Keratinocyte (primary cell): ENCODE measurements around the gene CD53. TPM values are rescaled to one million over a fixed set of nuclear protein-coding genes. Genes with fewer than 3 reads are reported as not detected.

ENCODE experiments used
- DNase-seq: peaks from one replicate; pipeline ENCODE4 v3.0.0-alpha.2; 2011; ENCODE audit warnings: low read depth, missing footprints, low spot score
- FAIRE-seq: peaks from 2 replicates; lab custom pipeline; 2011; peaks lifted over from hg19 to GRCh38; lab: Jason Lieb, UNC
- H2AFZ ChIP-seq: 2 replicates; pipeline ENCODE4 v1.6.0; 2012; ENCODE audit warnings: low read length, control low read depth, inconsistent platforms; ENCODE audit not compliant: control insufficient read depth
- H3K27ac ChIP-seq: 2 replicates; pipeline ENCODE4 v1.5.1; 2011; ENCODE audit warnings: low read length; ENCODE audit not compliant: control insufficient read depth, insufficient read depth
- H3K27me3 ChIP-seq: 3 replicates; pipeline ENCODE4 v1.6.0; 2011; ENCODE audit warnings: low read length; ENCODE audit not compliant: control insufficient read depth, insufficient read depth; ENCODE audit errors: extremely low read depth
- H3K36me3 ChIP-seq, 2 experiments: 2 replicates in 1 of 2; 3 replicates in 1 of 2; pipeline ENCODE4 v1.5.1; 2011; ENCODE audit warnings: low read length in 2 of 2, mild to moderate bottlenecking in 1 of 2; ENCODE audit not compliant: control insufficient read depth in 2 of 2, insufficient read depth in 2 of 2; ENCODE audit errors: extremely low read depth in 1 of 2
- H3K4me1 ChIP-seq: 3 replicates; pipeline ENCODE4 v1.5.1; 2011; ENCODE audit warnings: low read length; ENCODE audit not compliant: control insufficient read depth, insufficient read depth; ENCODE audit errors: extremely low read depth
- H3K4me2 ChIP-seq: 3 replicates; pipeline ENCODE4 v1.6.0; 2011; ENCODE audit warnings: low read depth, low read length; ENCODE audit not compliant: control insufficient read depth, insufficient read depth; ENCODE audit errors: extremely low read depth
- H3K4me3 ChIP-seq, 3 experiments: fragments of 200-600 bp in 1 of 3; sonication (generic) in 1 of 3; 2 replicates in 2 of 3; 3 replicates in 1 of 3; pipeline ENCODE4 v1.5.1; 2011 to 2016; ENCODE audit warnings: low read length in 3 of 3, mild to moderate bottlenecking in 3 of 3, control low read depth in 2 of 3, inconsistent platforms in 1 of 3, low read depth in 1 of 3, mixed read lengths in 1 of 3, mixed run types in 1 of 3, moderate library complexity in 1 of 3; ENCODE audit not compliant: control insufficient read depth in 2 of 3, insufficient read depth in 2 of 3; ENCODE audit errors: extremely low read depth in 1 of 3
- H3K79me2 ChIP-seq: 2 replicates; pipeline ENCODE4 v1.6.0; 2012; ENCODE audit warnings: low read length; ENCODE audit not compliant: control insufficient read depth, insufficient read depth
- H3K9ac ChIP-seq: 3 replicates; pipeline ENCODE4 v1.6.0; 2011; ENCODE audit warnings: low read length; ENCODE audit not compliant: control insufficient read depth, insufficient read depth; ENCODE audit errors: extremely low read depth
- H3K9me1 ChIP-seq: 3 replicates; pipeline ENCODE4 v1.6.0; 2011; ENCODE audit warnings: low read length; ENCODE audit not compliant: control insufficient read depth, insufficient read depth; ENCODE audit errors: extremely low read depth
- H3K9me3 ChIP-seq: 2 replicates; pipeline ENCODE4 v1.5.1; 2012; ENCODE audit warnings: low read depth, low read length; ENCODE audit not compliant: control insufficient read depth
- H4K20me1 ChIP-seq: 3 replicates; pipeline ENCODE4 v1.6.0; 2011; ENCODE audit warnings: low read length; ENCODE audit not compliant: control insufficient read depth, insufficient read depth; ENCODE audit errors: extremely low read depth
- EZH2 ChIP-seq: IDR thresholded peaks from one replicate; pipeline ENCODE4 v1.6.1; 2012; ENCODE audit warnings: inconsistent platforms, mild to moderate bottlenecking, low read length, moderate library complexity
- dilution Hi-C: fragments of 300-500 bp; cut with MboI; formaldehyde crosslinking; loops from one replicate; pipeline ENCODE4 v1.7.0; 2020; ENCODE audit warnings: low sequenced_read_pairs; ENCODE audit not compliant: extremely low pct_ligation_motif_present
- polyA plus RNA-seq, 5 experiments: library from polyadenylated mRNA; depleted of rRNA in 3 of 5; stranded (reverse) in 3 of 5; stranded (forward) in 1 of 5; unstranded in 1 of 5; fragments of >200 nt; gene quantifications; 1 replicate in 1 of 5; 2 replicates in 3 of 5; 3 replicates in 1 of 5; pipeline versions ENCODE4 v1.2.1 to v1.2.3, GENCODE V29; 2011 to 2012; ENCODE audit warnings: missing spikeins in 2 of 5, low read depth in 1 of 5, low replicate concordance in 1 of 5
- TF ChIP-seq, protein P1 (sequence below), 3 experiments: IDR thresholded peaks in 1 of 3; conservative IDR thresholded peaks in 1 of 3; optimal IDR thresholded peaks in 1 of 3; 2 replicates in 2 of 3; 3 replicates in 1 of 3; pipeline versions ENCODE3 to v1.5.1; 2011; ENCODE audit warnings: low read length in 3 of 3, mild to moderate bottlenecking in 3 of 3, moderate library complexity in 2 of 3, control low read depth in 1 of 3, inconsistent platforms in 1 of 3; ENCODE audit not compliant: insufficient read depth in 2 of 3; ENCODE audit errors: extremely low read depth in 1 of 3

Gene CD53
- polyA plus RNA-seq, 1 donor (not counting 4 experiments of a cell fraction or from before 2014, with no cell fraction given), result 0.09 TPM

DNA sequence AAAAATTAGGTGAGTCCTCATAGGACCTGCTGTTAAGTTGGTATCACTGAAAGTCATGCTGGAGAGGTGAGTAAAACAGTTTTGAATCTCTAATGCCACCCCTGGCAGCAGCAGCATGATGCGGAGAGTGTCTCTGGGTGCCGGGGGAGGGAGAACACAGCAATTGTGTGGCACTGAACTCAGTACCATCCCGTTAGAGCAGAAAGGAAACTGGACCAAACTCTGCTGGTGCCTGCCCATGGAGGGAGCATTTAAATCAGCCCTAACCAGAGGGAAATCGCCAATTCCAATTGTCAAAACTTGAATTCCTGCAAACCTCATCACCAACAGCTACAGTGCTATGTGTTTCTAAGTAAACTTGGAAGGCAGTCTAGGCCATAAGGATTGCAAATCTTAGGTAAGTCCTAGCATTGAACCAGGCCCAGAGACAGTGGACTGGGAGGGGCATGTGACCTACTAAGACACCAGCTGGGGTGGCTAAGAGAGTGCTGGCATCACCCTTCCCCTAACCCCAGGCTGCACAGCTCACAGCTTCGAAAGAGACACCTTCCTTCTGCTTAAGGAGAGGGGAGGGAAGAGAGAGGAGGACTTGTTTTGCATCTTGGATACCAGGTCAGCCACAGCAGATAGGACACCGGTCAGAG, 30.0 kb downstream of the CD53 start:
- DNase-seq (no peak), FAIRE-seq (no peak)
- Histone ChIP-seq H3K9ac (no peak overlapping the region), H3K4me2 (no peak overlapping the region), H2AFZ (no peak overlapping the region), H3K36me3 (no peaks in the 10 kb centered on the region), H3K9me1 (no peaks in the 10 kb centered on the region), H4K20me1 (no peaks in the 10 kb centered on the region), H3K9me3 (no peaks in the 10 kb centered on the region), H3K4me3 (no peak overlapping the region), H3K79me2 (no peaks in the 10 kb centered on the region), H3K27ac (no peak overlapping the region), H3K27me3 (no peaks in the 10 kb centered on the region), H3K4me1 (no peaks in the 10 kb centered on the region)
- dilution Hi-C loops, result no loop called here
- no peak for TF ChIP-seq EZH2
- TF ChIP-seq, protein P1, sequence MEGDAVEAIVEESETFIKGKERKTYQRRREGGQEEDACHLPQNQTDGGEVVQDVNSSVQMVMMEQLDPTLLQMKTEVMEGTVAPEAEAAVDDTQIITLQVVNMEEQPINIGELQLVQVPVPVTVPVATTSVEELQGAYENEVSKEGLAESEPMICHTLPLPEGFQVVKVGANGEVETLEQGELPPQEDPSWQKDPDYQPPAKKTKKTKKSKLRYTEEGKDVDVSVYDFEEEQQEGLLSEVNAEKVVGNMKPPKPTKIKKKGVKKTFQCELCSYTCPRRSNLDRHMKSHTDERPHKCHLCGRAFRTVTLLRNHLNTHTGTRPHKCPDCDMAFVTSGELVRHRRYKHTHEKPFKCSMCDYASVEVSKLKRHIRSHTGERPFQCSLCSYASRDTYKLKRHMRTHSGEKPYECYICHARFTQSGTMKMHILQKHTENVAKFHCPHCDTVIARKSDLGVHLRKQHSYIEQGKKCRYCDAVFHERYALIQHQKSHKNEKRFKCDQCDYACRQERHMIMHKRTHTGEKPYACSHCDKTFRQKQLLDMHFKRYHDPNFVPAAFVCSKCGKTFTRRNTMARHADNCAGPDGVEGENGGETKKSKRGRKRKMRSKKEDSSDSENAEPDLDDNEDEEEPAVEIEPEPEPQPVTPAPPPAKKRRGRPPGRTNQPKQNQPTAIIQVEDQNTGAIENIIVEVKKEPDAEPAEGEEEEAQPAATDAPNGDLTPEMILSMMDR (optimal IDR thresholded peaks at IDR 0.05 in 1 of 3, IDR thresholded peaks at IDR 0.05 in 1 of 3, conservative IDR thresholded peaks at IDR 0.05 in 1 of 3; ENCODE audit: extremely low read depth in 1 of 3, insufficient read depth in 2 of 3, low read length in 3 of 3), result no peak

DNA sequence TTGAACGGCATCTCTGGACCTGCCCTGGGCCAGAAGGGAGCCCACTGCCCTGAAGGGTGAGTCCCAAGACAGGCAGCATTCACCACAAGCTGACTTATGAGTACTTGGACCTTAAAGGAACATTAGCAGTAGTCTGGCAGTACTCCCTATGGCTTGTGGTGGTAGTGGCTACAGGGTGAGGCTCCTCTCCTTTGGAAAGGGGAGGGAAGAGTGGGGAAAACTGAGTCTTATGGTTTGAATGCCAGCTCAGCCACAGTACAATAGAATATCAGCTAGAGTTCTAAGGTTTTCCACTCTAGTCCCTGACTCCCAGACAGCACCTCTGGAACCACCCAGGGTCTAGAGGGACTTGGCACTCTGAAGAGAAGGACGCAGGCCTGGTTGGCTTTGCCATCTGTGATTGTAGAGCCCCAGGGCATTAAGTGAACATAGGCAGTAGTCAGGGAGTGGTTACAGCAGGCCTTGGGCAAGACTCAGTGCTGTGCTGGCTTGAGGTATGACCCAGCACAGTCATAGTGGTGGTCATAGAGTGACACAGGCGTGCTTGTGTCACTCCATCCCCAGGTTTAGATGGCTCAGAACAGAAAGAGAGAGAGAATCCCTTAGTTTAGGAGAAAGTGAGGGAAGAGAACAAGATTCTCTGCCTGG, 31.0 kb downstream of the CD53 start:
- Histone ChIP-seq H3K9me1 (no peaks in the 10 kb centered on the region), H3K4me2 (no peak overlapping the region), H3K9ac (no peak overlapping the region), H3K79me2 (no peaks in the 10 kb centered on the region), H3K36me3 (no peaks in the 10 kb centered on the region), H2AFZ (no peak overlapping the region), H3K9me3 (no peaks in the 10 kb centered on the region), H3K27ac (no peak overlapping the region), H4K20me1 (no peaks in the 10 kb centered on the region), H3K27me3 (no peaks in the 10 kb centered on the region), H3K4me1 (no peaks in the 10 kb centered on the region), H3K4me3 (no peak overlapping the region)
- dilution Hi-C loops, result no loop called here
- FAIRE-seq, result no peak
- DNase-seq, result no peak
- TF ChIP-seq EZH2, result no peak
- TF ChIP-seq, protein P1 (optimal IDR thresholded peaks at IDR 0.05 in 1 of 3, IDR thresholded peaks at IDR 0.05 in 1 of 3, conservative IDR thresholded peaks at IDR 0.05 in 1 of 3; ENCODE audit: extremely low read depth in 1 of 3, insufficient read depth in 2 of 3, low read length in 3 of 3), result no peak
